Psoas muscle (tissue), 8 donors: ENCODE measurements around the gene SLIT3. TPM values are rescaled to one million over a fixed set of nuclear protein-coding genes. Genes with fewer than 3 reads are reported as not detected.

Source experiments
- ATAC-seq, 4 donors: fragments of 200-7000 bp; cut with Tn5 transposase; one replicate each; pipeline ENCODE4 v1.9.1; 2020; ENCODE audit warnings: moderate library complexity in 3 of 4, mild to moderate bottlenecking in 2 of 4
- DNase-seq, 2 donors: peaks; one replicate each; pipeline ENCODE4 v3.0.0-alpha.2; 2020
- H3K27ac ChIP-seq: fragments of 200-600 bp; one replicate; pipeline ENCODE4 v1.8.0; 2022
- H3K27me3 ChIP-seq, 3 donors: fragments of 200-600 bp in 1 of 3; one replicate each; pipeline versions ENCODE4 v1.6.1 to v1.8.0; 2013 to 2022; ENCODE audit warnings: low read length in 2 of 3, mild to moderate bottlenecking in 2 of 3, moderate library complexity in 1 of 3; ENCODE audit not compliant: insufficient read depth in 3 of 3
- H3K36me3 ChIP-seq, 2 donors: fragments of 200-600 bp in 1 of 2; one replicate each; pipeline versions ENCODE4 v1.6.1 to v1.8.0; 2013 to 2022; ENCODE audit warnings: low read depth in 1 of 2, mild to moderate bottlenecking in 1 of 2, moderate library complexity in 1 of 2; ENCODE audit not compliant: insufficient read depth in 1 of 2
- H3K4me1 ChIP-seq: fragments of 200-600 bp; one replicate; pipeline ENCODE4 v1.8.0; 2022
- H3K4me3 ChIP-seq: fragments of 200-600 bp; one replicate; pipeline ENCODE4 v1.8.0; 2022; ENCODE audit warnings: mild to moderate bottlenecking
- H3K9me3 ChIP-seq: fragments of 200-600 bp; one replicate; pipeline ENCODE4 v1.8.0; 2022
- CTCF ChIP-seq: fragments of 200-600 bp; IDR thresholded peaks from one replicate; pipeline ENCODE4 v1.8.0; 2022; ENCODE audit warnings: antibody characterized with exemption
- WGBS, 3 donors: extraction: QIAGEN DNeasy Blood & Tissue Kit; methylation state at CpG; one replicate each; pipeline versions ENCODE4 v1.1.6 to v1.1.7; 2013; 5-methylcytosine and 5-hydroxymethylcytosine counted together
- intact Hi-C, 2 donors: fragments of 100-400 bp; cut with DNase I; formaldehyde crosslinking; loops; one replicate each; pipeline versions ENCODE4 v1.11.0 to v1.14.2; 2022
- polyA plus RNA-seq, 3 donors: library from polyadenylated mRNA; stranded (reverse); fragments of 200-250 nt; gene quantifications; one replicate each; pipeline ENCODE4 v1.2.3, GENCODE V29; 2013
- total RNA-seq, 4 donors: library from RNA; stranded (reverse); fragmentation: NEBNext Ultra II Directional in 2 of 4; extraction: Animal tissue kit (Norgen Biotek cat#: 25700) in 2 of 4; gene quantifications; one replicate each; pipeline versions ENCODE4 v1.2.1 to v1.2.4, GENCODE V29; 2021 to 2023
- donor health status: healthy with polysubstance abuse.
- donor health status: DM: no; HTN: no; CAD: no; lungs with moderate emphysema.
- donor health status: Bipolar disorder and iron deficiency.
- donor health status: healthy.
- donor health status: DM: yes; HTN: yes; CAD: no.
- donor health status: DM: no; HTN: no; CAD: no.
- donor health status: DM: no; HTN: no; CAD: no.
- donor health status: DM: yes; HTN: yes; CAD: no.

Gene SLIT3
- total and polyA plus RNA-seq, 7 donors, result 0.81 to 5.9 (median 2.1) TPM

GRCh38 chr5:168612123-168612522 is 688.8 kb downstream of the SLIT3 start:
- Histone ChIP-seq H3K36me3 (no peaks in the 10 kb centered on the region), H3K27me3 (no peaks in the 10 kb centered on the region), H3K4me3 (no peak overlapping the region), H3K4me1 (no peaks in the 10 kb centered on the region), H3K27ac (no peak overlapping the region), H3K9me3 (no peaks in the 10 kb centered on the region)
- DNase-seq (no peak), ATAC-seq (no peak)
- TF ChIP-seq CTCF, result no peak
- intact Hi-C loops, result no loop called here
- WGBS, 3 donors, result 58 to 59% (median 59%) methylated on average over 4 of the region's 4 CpGs
